DND-41 (cell line): Measurements from ENCODE around the gene MMP14.

ENCODE experiments used
- ATAC-seq: fragments of 200-7000 bp; cut with Tn5 transposase; 3 replicates; pipeline ENCODE4 v1.9.1; 2021; ENCODE audit warnings: low read depth; ENCODE audit not compliant: insufficient read depth
- DNase-seq: peaks from one replicate; pipeline ENCODE4 v3.0.0-alpha.2; 2020
- H2AFZ ChIP-seq: 2 replicates; pipeline ENCODE4 v1.6.0; 2012; ENCODE audit warnings: low read depth, low read length
- H3K27ac ChIP-seq: 2 replicates; pipeline ENCODE4 v1.5.1; 2012; ENCODE audit warnings: low read length, inconsistent platforms
- H3K27me3 ChIP-seq: fragments of 200-600 bp; sonication (generic); 2 replicates; pipeline ENCODE4 v1.6.0; 2012; ENCODE audit warnings: low read length, mild to moderate bottlenecking, inconsistent platforms; ENCODE audit not compliant: insufficient read depth, poor library complexity
- H3K36me3 ChIP-seq: 2 replicates; pipeline ENCODE4 v1.5.1; 2012; ENCODE audit warnings: low read length, inconsistent platforms; ENCODE audit not compliant: insufficient read depth
- H3K4me1 ChIP-seq: 2 replicates; pipeline ENCODE4 v1.5.1; 2012; ENCODE audit warnings: mild to moderate bottlenecking, low read length; ENCODE audit not compliant: insufficient read depth
- H3K4me2 ChIP-seq: 2 replicates; pipeline ENCODE4 v1.6.0; 2012; ENCODE audit warnings: mild to moderate bottlenecking, moderate library complexity, low read length, inconsistent platforms; ENCODE audit not compliant: insufficient read depth
- H3K4me3 ChIP-seq, 2 experiments: fragments of 200-600 bp in 1 of 2; shearing (Covaris generic) in 1 of 2; 2 replicates each; pipeline ENCODE4 v1.5.1; 2012 to 2016; ENCODE audit warnings: inconsistent platforms in 2 of 2, low read length in 2 of 2, mild to moderate bottlenecking in 2 of 2, low read depth in 1 of 2, moderate library complexity in 1 of 2
- H3K79me2 ChIP-seq: 2 replicates; pipeline ENCODE4 v1.6.0; 2012; ENCODE audit warnings: low read length, inconsistent platforms; ENCODE audit not compliant: insufficient read depth
- H3K9ac ChIP-seq: 2 replicates; pipeline ENCODE4 v1.6.0; 2012; ENCODE audit warnings: low read depth, mild to moderate bottlenecking, inconsistent platforms, low read length, moderate library complexity
- H3K9me3 ChIP-seq: 2 replicates; pipeline ENCODE4 v1.5.1; 2012; ENCODE audit warnings: low read length, moderate library complexity, mild to moderate bottlenecking, inconsistent platforms; ENCODE audit not compliant: insufficient read depth, severe bottlenecking
- H4K20me1 ChIP-seq: 2 replicates; pipeline ENCODE4 v1.6.0; 2012; ENCODE audit warnings: low read length; ENCODE audit not compliant: insufficient read depth
- CTCF ChIP-seq: IDR thresholded peaks from 2 replicates; pipeline ENCODE4 v1.5.1; 2012; ENCODE audit warnings: borderline replicate concordance, low read length, moderate library complexity, mild to moderate bottlenecking; ENCODE audit not compliant: poor library complexity, severe bottlenecking; ENCODE audit errors: extremely low read depth
- EZH2 ChIP-seq: IDR thresholded peaks from 3 replicates; pipeline ENCODE4 v1.6.1; 2012; ENCODE audit warnings: borderline replicate concordance, low read depth, mild to moderate bottlenecking, moderate library complexity, low read length, inconsistent platforms; ENCODE audit not compliant: severe bottlenecking

Gene MMP14

GRCh38 chr14:22887990-22888378, 51.6 kb downstream of the MMP14 start:
- Histone ChIP-seq H2AFZ (no peak overlapping the region), H4K20me1 (peaks cover 8% of the 10 kb centered on the region; the same call in 1 of the 2 replicates), H3K9me3 (no peaks in the 10 kb centered on the region), H3K36me3 (no peaks in the 10 kb centered on the region), H3K4me3 (no peak overlapping the region), H3K9ac (no peak overlapping the region), H3K4me2 (no peak overlapping the region), H3K27me3 (peaks cover 46% of the 10 kb centered on the region), H3K27ac (no peak overlapping the region), H3K79me2 (no peaks in the 10 kb centered on the region), H3K4me1 (no peaks in the 10 kb centered on the region)
- no peak for TF ChIP-seq CTCF
- TF ChIP-seq EZH2 = no peak
- ATAC-seq (peak; percentile 44; the same call in 2 of the 3 replicates), DNase-seq (peak; percentile 19)

GRCh38 chr14:22888662-22889061, 52.3 kb downstream of the MMP14 start:
- no peak overlapping the region for H3K4me2 ChIP-seq

GRCh38 chr14:22890416-22890815, 54.0 kb downstream of the MMP14 start:
- no peak overlapping the region for H3K4me2 ChIP-seq
- H3K4me3 ChIP-seq = no peak overlapping the region
- H3K79me2 ChIP-seq = no peaks in the 10 kb centered on the region
- no peak overlapping the region for H3K9ac ChIP-seq
- H4K20me1 ChIP-seq = 0 out of 2 replicates have a peak, but pooled peaks cover 2% of the 10 kb centered on the region
- H3K36me3 ChIP-seq = no peaks in the 10 kb centered on the region
- DNase-seq (no peak), ATAC-seq (no peak)
- no peak overlapping the region for H2AFZ ChIP-seq
- peaks cover 26% of the 10 kb centered on the region for H3K27me3 ChIP-seq
- TF ChIP-seq CTCF = no peak
- TF ChIP-seq EZH2 = no peak
- H3K27ac ChIP-seq = no peak overlapping the region
- H3K9me3 ChIP-seq = no peaks in the 10 kb centered on the region
- H3K4me1 ChIP-seq = no peaks in the 10 kb centered on the region

More at GRCh38 chr14:22888662-22889061, 52.3 kb downstream of the MMP14 start:
- H3K9ac ChIP-seq = no peak overlapping the region
- DNase-seq = no peak
- no peaks in the 10 kb centered on the region for H3K79me2 ChIP-seq
- H3K27me3 ChIP-seq = peaks cover 40% of the 10 kb centered on the region
- H3K4me1 ChIP-seq = no peaks in the 10 kb centered on the region
- H3K27ac ChIP-seq = no peak overlapping the region
- no peaks in the 10 kb centered on the region for H3K36me3 ChIP-seq
- H3K9me3 ChIP-seq = no peaks in the 10 kb centered on the region
- TF ChIP-seq CTCF (no peak), EZH2 (no peak)
- no peak overlapping the region for H3K4me3 ChIP-seq
- no peak overlapping the region for H2AFZ ChIP-seq
- H4K20me1 ChIP-seq = peaks cover 4% of the 10 kb centered on the region; the same call in 1 of the 2 replicates
- ATAC-seq = no peak

- Histone ChIP-seq H3K36me3 (no peaks in the 10 kb centered on the region), H3K4me2 (no peak overlapping the region), H3K9me3 (no peaks in the 10 kb centered on the region), H3K79me2 (no peaks in the 10 kb centered on the region), H3K9ac (no peak overlapping the region), H3K4me3 (no peak overlapping the region), H3K27ac (no peak overlapping the region), H2AFZ (no peak overlapping the region), H4K20me1 (0 out of 2 replicates have a peak, but pooled peaks cover 2% of the 10 kb centered on the region), H3K27me3 (peaks cover 8% of the 10 kb centered on the region), H3K4me1 (no peaks in the 10 kb centered on the region)
- DNase-seq (no peak), ATAC-seq (no peak)
- TF ChIP-seq EZH2 (no peak), CTCF (no peak)
Observed at GRCh38 chr14:22892488-22892887, 56.1 kb downstream of the MMP14 start.
